NOMO-1 (cell line): ENCODE results near the gene ONECUT3.
"Not testable (repeated sequence)": the region's sequence is repeated elsewhere in the genome, so short reads cannot be mapped to it uniquely, and the experiment has no call there.

Experiments
- DNase-seq, 2 experiments: peaks; one replicate each; lab custom pipeline; 2025; ENCODE audit not compliant: unreplicated experiment in 2 of 2; lab: John Stamatoyannopoulos, UW

Gene ONECUT3

DNA sequence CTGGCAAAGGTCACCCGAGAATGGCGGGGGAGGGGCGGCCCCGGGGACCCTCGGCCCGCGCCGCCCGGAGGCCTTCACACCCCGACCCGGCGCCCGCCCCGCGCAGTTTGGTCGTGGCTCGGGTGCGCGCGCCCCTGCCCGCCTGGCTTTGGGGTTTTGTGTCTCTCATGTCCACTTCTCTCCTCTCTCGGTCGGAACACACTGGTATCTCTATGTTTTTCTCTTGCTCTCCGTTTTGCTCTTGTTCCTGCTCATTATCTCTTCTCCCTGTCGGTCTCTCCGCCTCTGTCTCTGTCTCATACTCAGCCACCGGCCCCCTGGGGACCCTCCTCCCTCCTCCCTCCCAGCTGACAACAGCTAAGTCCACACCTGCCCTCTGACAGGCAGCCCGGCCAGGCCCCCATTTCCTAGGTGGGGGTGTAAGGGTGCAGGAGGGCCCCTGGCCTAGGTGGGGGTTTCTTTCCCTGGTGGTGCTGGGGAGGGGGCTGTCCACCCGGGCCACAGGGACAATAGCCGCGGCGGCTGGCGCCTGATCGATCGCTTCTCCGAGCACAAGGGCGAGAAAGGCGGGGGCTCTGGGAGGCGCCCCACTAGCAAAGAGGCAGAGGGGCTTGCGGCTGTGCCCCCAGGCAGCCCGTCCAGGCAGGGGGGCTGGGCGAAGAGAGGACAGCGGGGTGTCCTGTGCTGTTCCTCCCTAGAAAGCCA is 2.3 kb downstream of the ONECUT3 start:
- no peak for DNase-seq

DNA sequence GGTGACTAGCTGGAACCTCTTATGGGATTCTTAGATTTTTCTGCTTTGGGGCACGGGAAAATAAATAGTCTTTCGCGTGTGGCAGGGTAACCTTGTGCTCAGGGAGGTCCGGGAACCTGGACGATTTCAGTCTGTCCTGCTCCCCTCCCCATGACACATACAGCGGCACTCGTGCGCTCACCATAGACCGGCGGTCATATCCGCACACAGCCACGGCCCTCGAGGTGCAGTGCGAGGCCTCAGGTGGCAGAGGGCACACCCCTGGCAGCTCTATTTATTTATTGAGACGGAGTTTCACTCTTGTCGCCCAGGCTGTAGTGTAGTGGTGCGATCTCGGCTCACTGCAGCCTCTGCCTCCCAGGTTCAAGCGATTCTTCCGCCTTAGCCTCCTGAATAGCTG is 3.0 kb downstream of the ONECUT3 start:
- no peak for DNase-seq

GRCh38 chr19:1756705-1757465 is 3.6 kb downstream of the ONECUT3 start:
- DNase-seq, result no peak

DNA sequence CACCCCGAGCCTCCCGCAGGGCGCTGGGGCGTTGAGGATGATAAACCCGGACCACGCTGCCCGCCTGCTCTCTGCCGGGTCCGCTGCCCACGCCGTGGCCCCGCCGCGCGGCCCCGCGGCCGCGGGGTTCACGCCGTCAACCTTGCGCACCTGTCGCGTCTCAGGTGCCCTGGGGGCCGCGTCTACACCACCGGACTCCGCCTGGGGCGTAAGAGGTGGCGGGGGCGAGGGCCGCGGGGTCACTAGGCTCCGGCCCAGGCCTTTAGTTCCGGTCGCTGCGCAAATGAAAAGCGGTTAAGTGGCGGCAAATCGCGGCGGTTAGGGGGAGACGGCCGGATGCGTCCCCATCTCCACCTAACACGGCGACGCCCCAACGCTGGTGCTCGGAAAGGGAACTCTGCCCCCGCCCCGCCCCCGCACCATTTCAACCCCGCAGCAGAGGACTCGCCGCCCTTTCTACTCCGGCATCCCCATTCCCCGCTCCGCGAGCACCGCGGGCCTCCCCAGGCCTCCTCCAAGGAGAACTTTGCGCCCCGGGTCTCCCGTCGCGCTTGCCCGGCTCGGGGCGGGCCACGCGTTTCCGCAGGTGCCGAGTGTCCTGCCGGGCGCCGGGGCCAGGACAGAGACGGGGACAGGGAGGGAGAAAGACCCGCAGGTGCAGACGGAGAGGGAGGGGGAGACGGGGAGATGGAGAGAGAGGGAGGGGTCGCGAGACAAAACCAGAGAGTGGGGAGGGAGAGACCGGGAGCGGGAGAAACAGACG is 4.3 kb downstream of the ONECUT3 start:
- no peak for DNase-seq

DNA sequence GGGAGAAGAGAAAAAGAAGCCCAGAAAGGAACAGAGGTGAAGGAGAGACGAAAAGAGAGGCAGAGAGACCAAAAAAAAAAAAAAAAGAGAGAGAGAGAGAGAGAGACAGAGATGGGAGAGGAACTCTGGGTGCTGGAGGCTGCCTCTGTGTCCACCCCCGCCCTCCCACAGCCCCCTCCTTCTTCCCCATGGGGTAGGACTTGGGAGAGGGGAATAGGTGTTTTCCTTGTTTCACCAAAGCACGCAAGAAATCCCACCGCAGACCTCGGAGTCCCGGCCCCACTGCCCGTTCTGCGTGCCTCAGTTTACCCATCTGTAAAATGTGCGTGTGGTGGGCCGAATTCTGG is 4.9 kb downstream of the ONECUT3 start:
- DNase-seq, result no peak

DNA sequence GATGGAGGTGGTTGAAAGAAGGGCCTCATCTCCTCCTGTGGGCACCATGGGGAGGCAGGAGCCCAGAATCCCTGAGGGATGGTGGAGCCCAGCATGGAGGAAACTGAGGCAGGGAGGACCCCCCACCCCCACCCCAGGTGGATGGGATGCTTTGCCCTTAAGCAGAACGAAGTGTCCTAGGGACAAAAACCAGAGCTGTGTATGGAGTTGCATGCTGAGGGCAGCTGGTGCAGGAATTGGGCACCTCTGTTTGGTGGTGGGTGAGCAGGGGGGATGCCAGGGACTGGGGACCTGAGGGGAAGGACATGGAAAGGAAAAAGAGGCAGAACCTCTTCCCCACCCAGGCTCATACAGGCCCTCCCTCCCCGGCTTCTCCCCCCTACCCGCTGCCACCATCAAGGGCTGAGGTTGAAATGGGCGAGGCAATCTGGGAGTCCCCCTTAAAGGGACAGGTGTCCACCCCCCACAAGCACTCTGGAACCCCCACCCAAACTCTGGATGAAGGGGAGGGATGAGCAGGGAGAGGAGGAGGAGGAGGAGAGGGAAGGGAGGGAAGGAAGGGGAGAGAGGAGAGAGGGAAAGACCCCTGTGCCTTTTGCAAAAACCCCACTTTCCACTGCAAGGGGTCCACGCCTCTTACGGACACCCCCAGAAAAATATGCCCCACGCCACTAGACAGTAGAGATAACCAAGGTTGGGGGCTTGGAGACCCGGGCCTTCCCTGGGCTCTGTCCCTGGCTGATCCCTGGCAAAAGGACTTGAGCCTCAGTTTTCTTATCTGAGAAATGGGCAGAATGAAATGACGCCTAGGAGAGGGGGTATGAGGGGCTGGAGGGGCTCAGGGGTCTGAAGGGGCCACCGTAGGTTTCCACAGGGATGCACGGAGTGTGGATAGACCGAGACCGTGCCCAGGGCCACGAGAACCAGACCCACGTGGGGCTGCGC is 5.9 kb downstream of the ONECUT3 start:
- DNase-seq, result no peak

DNA sequence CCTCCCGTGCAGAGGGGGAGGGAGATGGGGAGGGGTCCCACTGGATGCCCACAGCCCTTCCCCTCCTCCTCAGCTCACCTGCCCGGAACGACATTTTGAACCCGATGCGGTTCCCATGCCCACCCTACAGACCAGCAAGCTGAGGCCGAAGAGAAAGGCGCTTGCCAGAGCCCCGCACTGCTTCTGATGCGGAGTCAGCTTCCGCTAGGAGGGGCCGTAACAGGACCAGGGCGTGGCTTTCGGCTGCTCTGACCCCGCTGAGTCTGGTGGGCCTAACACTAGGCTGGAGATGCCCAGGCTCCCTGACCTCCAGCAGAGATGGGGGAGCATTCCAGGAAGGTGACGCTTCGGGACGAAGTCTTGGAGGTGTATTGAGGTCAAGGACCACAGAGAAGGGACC is 6.7 kb downstream of the ONECUT3 start:
- no peak for DNase-seq

- DNase-seq, result not testable (repeated sequence)
Measured at GRCh38 chr19:1760786-1761527, 7.7 kb downstream of the ONECUT3 start.

DNA sequence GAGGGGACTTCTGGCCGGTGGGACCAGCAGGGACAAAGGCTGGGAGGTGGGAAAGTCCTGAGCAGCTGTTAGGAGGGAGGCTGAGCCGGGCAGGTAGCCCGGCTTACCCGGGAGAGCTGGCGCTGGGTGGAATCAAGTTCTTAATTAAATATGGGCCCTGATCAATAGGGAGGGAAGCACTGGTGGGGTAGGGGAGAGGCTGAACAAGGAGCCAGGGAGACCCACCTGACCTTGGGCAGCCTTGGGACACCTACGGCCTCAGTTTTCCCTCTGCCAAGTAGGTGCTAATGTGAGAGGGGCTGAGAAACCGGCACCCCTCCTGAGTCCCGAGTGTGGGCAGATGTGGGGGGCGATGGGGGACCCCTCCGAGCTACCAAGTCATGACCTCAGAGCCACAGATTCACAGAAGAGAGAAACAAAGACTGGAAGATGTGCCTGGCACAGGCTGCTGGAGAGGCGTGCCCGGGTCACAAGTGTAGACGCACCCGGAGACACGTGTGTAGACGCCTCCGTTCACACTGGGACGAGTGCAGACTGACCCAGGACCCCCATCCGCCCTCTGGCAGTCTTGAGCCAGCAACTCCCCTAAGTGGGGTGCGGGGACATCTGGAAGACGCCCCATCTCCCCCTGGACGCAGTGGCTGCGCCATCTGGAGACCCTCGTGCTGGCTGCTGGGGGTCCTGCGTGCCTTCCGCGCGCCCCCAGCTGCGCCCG is 8.4 kb downstream of the ONECUT3 start:
- DNase-seq, result no peak

GRCh38 chr19:1762243-1763117 is 9.2 kb downstream of the ONECUT3 start:
- no peak for DNase-seq

GRCh38 chr19:1763648-1764639 is 10.6 kb downstream of the ONECUT3 start:
- no peak for DNase-seq

- DNase-seq, result no peak
Measured at GRCh38 chr19:1764729-1765128, 11.4 kb downstream of the ONECUT3 start.

DNA sequence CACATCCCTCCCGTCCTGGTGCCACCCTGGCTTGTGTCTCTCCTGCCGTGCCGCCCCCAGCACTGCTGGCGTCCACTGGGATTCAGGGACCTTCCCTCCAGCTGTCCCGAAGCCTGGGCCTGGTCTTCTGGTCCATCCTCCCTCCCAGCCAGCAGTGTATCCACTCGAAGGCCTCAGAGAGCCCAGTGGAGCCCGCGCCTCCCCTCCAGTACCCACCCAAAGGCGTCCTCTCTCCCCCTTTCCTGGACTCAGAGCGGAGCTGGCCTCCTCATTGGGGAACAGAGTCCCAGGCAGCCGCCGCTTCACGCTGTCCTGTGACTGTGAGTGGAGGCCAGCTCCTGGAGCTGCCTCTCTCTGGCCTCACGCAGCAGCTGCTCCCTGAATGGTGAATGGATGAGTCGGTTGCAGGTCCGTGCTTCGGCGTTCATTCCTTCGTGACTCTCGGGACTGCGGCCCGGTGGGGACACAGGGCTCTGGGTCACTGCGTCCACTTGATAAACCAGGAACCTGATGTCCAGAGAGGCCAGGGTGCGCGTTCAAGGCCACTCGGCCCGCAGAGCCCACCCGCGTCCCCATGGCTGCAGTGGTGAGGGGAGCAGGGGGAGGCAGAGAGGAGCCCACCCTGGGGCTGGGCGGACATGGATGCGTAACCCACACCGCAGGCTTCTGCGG is 12.1 kb downstream of the ONECUT3 start:
- DNase-seq, result no peak

- DNase-seq, result no peak
Measured at GRCh38 chr19:1765904-1766799, 12.8 kb downstream of the ONECUT3 start.

- no peak for DNase-seq
Measured at GRCh38 chr19:1766800-1767352, 13.6 kb downstream of the ONECUT3 start.
